Activated CD4-positive, alpha-beta memory T cell treated with anti-CD3 and anti-CD28 coated beads for 36 hours (primary cell): ENCODE results near the gene CISTR. TPM values are rescaled to one million over a fixed set of nuclear protein-coding genes. Genes with fewer than 3 reads are reported as not detected.

ENCODE experiments used
- CTCF ChIA-PET: fragments of 350-600 bp; sonication (Branson Sonifier 250); formaldehyde crosslinking; loops from one replicate; lab custom pipeline; 2021; ENCODE audit warnings: antibody characterized with exemption, inconsistent platforms; lab: Charles Lee
- POLR2A ChIA-PET: fragments of 350-600 bp; sonication (Branson Sonifier 250); formaldehyde crosslinking; loops from one replicate; lab custom pipeline; 2021; ENCODE audit warnings: antibody characterized with exemption; lab: Charles Lee
- DNase-seq: peaks from one replicate; pipeline ENCODE4 v3.0.0-alpha.2; 2020
- H3K27ac Mint-ChIP-seq: one replicate; pipeline ENCODE4 v1.8.0; 2021; ENCODE audit warnings: mixed read lengths
- H3K27me3 Mint-ChIP-seq: one replicate; pipeline ENCODE4 v1.8.0; 2021; ENCODE audit warnings: mixed read lengths
- H3K36me3 Mint-ChIP-seq: one replicate; pipeline ENCODE4 v1.8.0; 2021; ENCODE audit warnings: mixed read lengths
- H3K4me1 Mint-ChIP-seq: one replicate; pipeline ENCODE4 v1.8.0; 2021; ENCODE audit warnings: low read depth, mixed read lengths
- H3K4me3 Mint-ChIP-seq: one replicate; pipeline ENCODE4 v1.8.0; 2021; ENCODE audit warnings: mild to moderate bottlenecking, mixed read lengths
- H3K9me3 Mint-ChIP-seq: one replicate; pipeline ENCODE4 v1.8.0; 2021; ENCODE audit warnings: mixed read lengths
- intact Hi-C: fragments of 100-400 bp; cut with micrococcal nuclease; formaldehyde crosslinking; loops from one replicate; pipeline ENCODE4 v1.15.1; 2023
- total RNA-seq, 2 experiments: library from RNA; stranded (reverse); gene quantifications; one replicate each; pipeline ENCODE4 v1.2.3, GENCODE V29; 2021

Gene CISTR
- total RNA-seq, 2 experiments from 2014 or later: not detected

DNA sequence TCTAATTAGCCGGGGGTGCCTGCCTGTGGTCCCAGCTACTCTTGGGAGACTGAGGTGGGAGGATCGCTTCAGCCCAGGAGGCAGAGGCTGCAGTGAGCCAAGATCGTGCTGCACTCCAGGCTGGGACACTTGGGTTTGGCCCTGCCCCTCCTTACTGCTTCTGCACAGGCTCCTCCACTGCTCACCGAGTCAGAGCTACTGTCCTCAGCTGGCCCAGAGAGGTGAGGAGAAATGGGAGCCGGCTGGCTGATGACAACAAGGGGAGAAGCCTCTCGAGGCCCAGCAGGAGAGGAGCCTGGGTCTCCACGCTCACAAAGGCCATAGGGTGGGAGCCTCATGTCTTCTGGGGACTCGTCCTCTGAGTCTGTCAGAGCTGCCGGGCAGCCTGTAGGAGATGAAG lies 38.3 kb downstream of the CISTR start:
- Mint-ChIP-seq H3K36me3 (peaks cover 9% of the 10 kb centered on the region), H3K27ac (no peak overlapping the region)
- intact Hi-C loops: no loop called here

DNA sequence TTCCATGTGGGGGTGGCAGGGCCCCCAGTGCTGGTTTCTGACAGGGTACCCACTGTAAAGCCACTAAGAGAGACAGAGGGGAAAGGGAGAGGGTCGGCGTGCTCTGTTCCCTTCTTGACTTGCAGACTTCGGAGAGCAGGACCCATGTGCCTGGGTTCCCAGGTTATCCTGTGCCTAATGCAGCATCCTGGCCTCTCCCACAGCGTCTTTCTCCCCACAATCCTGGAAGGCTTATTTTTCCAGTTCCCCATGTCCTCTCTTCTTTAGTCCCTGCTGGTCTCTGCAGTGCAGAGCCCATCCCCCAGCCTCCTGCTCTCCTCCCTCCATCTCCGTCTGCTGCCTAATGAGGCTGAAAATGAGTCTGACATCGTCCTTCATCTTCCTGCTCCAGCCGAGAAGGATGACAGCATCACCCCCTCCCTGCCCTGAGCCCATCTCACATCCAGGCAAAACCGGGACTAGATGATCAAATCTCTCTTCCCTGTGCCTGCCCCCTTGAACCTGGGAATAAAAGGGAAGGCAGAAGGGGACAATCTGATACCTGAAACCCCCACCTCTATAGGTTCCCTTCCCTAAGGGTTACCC lies 39.6 kb downstream of the CISTR start:
- H3K4me1 Mint-ChIP-seq: no peaks in the 10 kb centered on the region
- POLR2A ChIA-PET: no interaction called here
- no peaks in the 10 kb centered on the region for H3K9me3 Mint-ChIP-seq
- no peak overlapping the region for H3K4me3 Mint-ChIP-seq
- H3K27me3 Mint-ChIP-seq: peaks cover 5% of the 10 kb centered on the region
- H3K36me3 Mint-ChIP-seq: peaks cover 9% of the 10 kb centered on the region
- DNase-seq: no peak
- CTCF ChIA-PET: no interaction called here
- intact Hi-C loops: no loop called here
- H3K27ac Mint-ChIP-seq: no peak overlapping the region

More for the DNA sequence above, 38.3 kb downstream of the CISTR start:
- Mint-ChIP-seq H3K9me3 (no peaks in the 10 kb centered on the region), H3K4me3 (no peak overlapping the region), H3K27me3 (no peaks in the 10 kb centered on the region), H3K4me1 (no peaks in the 10 kb centered on the region)
- ChIA-PET POLR2A (no interaction called here), CTCF (interaction anchor here (0.6 to 1.8 kb wide), 5 partner anchors 14 to 44 kb away, joined by 3 to 8 read pairs (median 6); partner anchors contain the start of gene ATP5MC2)
- no peak for DNase-seq

DNA sequence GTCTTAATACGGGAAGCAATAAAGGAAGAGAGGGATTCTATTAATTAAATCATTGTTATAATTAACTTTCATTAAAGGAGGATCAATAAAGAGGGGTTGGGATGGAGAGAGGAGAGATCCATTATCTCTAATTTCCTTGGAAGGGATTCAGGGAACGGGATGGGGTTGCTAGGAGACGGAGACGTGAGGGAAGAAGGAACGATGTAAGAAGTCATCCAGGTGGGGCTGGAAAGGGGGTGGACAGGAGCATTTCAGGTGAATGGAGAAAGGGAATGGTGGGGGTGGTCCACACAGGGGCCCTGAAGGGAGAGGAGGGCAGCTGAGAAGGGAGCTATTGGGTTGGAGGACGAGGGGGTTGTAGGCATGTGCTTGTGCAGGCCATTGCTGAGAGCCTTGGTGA lies 41.7 kb downstream of the CISTR start:
- Mint-ChIP-seq H3K4me3 (no peak overlapping the region), H3K9me3 (no peaks in the 10 kb centered on the region), H3K4me1 (no peaks in the 10 kb centered on the region), H3K36me3 (peaks cover 2% of the 10 kb centered on the region), H3K27me3 (peaks cover 11% of the 10 kb centered on the region), H3K27ac (no peak overlapping the region)
- intact Hi-C loops: no loop called here
- ChIA-PET CTCF (interaction anchor here (10.3 kb wide), 1 partner anchor 35 kb away, joined by 301 read pairs; no protein-coding TSS in a partner anchor), POLR2A (no interaction called here)
- no peak for DNase-seq

DNA sequence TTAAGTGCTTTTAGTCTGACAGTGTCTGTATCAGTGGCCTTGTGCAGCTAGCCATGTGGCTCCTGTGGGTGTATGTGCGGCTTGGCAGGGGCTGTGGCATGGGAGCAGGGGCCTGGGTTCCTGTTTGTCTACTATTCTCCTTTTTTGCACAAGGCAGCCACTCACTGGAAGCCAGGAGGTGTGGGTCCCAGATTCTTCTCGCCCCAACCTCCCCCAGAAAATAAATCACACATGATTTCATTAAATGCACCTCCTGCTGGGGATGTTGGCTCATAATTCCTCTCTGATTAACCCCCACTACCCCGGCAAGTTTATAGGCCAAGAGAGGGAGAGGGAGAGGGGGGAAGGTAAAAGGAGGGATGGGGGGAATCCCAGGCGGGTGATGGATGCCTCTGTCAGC lies 42.1 kb downstream of the CISTR start:
- H3K27ac Mint-ChIP-seq: no peak overlapping the region
- H3K9me3 Mint-ChIP-seq: no peaks in the 10 kb centered on the region
- POLR2A ChIA-PET: no interaction called here
- H3K27me3 Mint-ChIP-seq: peaks cover 11% of the 10 kb centered on the region
- no peaks in the 10 kb centered on the region for H3K4me1 Mint-ChIP-seq
- H3K36me3 Mint-ChIP-seq: peaks cover 2% of the 10 kb centered on the region
- no peak for DNase-seq
- intact Hi-C loops: no loop called here
- CTCF ChIA-PET: interaction anchor here (10.3 kb wide), 1 partner anchor 35 kb away, joined by 301 read pairs; no protein-coding TSS in a partner anchor
- no peak overlapping the region for H3K4me3 Mint-ChIP-seq

DNA sequence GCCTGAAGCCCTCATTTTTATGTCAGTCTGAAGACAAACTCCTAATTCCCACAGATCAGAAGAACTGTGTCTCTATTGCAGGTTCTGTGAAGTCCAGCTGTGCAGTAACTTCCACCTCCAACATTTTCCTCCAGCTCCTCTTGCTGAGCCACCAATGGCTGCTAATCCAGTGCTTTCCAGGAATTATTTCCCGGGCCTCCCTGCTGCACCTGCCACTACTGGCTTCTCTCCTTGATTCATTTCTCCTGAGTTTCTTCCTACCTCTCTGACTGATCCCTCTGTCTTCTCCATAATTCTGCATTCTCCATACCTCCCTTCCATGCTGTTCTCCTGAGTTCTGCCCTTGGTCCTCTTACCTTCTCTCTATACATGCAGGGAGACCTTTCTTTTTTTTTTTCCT lies 45.7 kb downstream of the CISTR start:
- no peak for DNase-seq
- Mint-ChIP-seq H3K27me3 (peaks cover 31% of the 10 kb centered on the region), H3K4me3 (no peak overlapping the region), H3K36me3 (no peaks in the 10 kb centered on the region), H3K27ac (no peak overlapping the region), H3K4me1 (no peaks in the 10 kb centered on the region), H3K9me3 (no peaks in the 10 kb centered on the region)
- intact Hi-C loops: no loop called here
- ChIA-PET CTCF (interaction anchor here (10.3 kb wide), 1 partner anchor 39 kb away, joined by 301 read pairs; no protein-coding TSS in a partner anchor), POLR2A (interaction anchor here (0.8 kb wide), 1 partner anchor 257 kb away, joined by 5 read pairs; no protein-coding TSS in a partner anchor)

DNA sequence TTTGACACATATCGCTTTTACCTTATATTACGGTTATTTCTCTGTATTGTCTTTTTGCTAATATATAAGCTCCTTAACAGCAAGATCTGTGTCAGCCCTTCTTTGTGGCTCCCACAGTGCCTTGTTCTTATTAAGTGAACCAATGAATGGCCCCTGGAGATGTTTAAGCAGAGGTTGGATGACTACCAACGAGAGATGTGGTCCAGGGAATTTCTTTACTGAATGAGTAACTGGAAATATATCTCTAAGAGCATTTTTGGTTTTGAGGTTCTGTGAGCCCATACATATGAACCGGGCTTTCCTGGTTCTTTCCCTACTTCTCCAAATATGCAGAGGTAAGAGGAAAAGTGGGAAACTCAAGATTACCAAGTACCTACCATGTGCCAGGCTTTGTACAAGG lies 48.0 kb downstream of the CISTR start:
- ChIA-PET POLR2A (interaction anchor here (0.7 kb wide), 1 partner anchor 28 kb away, joined by 3 read pairs; no protein-coding TSS in a partner anchor), CTCF (interaction anchor here (1.0 to 10.3 kb wide), 2 partner anchors 9 to 41 kb away, joined by 3 to 301 read pairs; no protein-coding TSS in a partner anchor)
- H3K27ac Mint-ChIP-seq: no peak overlapping the region

DNA sequence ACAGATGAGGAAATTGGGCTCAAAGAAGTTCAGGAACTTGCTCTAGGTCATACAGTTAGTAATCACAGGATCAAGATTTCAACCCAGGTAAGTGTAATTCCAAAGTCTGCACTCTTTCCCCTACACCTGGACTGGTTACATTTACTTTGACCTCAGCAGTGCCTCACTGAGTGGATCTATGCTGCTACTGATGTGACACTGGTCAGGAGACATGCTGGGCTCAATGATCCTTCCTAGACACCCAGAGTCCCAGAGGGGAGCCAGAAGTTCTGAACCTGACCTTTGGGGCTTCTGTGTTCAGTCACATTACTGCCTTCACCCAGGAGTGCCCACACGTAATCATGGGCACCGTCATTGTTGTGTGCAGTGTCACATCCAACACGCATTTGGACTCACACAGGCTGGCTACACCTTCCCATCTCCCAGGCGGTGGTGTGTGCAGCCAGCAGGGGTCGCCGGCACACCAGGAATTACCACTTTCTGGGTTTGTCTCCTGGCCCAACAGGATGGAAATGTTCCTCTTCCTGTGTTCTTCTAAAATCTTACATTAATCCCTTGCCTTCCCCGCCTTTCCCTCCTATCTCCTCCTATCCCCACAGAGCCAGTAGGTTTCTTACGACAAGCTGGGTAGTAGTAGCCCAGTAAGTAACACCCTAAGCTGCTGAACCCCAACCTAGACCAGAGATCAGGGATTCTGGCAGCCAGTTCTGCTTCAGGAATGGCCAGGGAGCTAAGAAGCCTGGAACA lies 50.1 kb downstream of the CISTR start:
- Mint-ChIP-seq H3K9me3 (no peaks in the 10 kb centered on the region), H3K27ac (no peak overlapping the region), H3K4me3 (no peak overlapping the region), H3K36me3 (no peaks in the 10 kb centered on the region), H3K4me1 (peaks cover 5% of the 10 kb centered on the region), H3K27me3 (peaks cover 62% of the 10 kb centered on the region)
- POLR2A ChIA-PET: interaction anchor here (0.6 kb wide), 1 partner anchor 52 kb away, joined by 4 read pairs; no protein-coding TSS in a partner anchor
- DNase-seq: peak; percentile 84
- CTCF ChIA-PET: interaction anchor here (0.7 to 10.3 kb wide), 20 partner anchors 9 to 267 kb away, joined by 3 to 301 read pairs (median 4); partner anchors contain the start of genes CALCOCO1 and CISTR
- intact Hi-C loops: loop anchor here (1.0 kb wide), 1 partner anchor 45 kb away; no protein-coding TSS in a partner anchor

More for the DNA sequence above, 48.0 kb downstream of the CISTR start:
- DNase-seq: no peak
- intact Hi-C loops: no loop called here
- Mint-ChIP-seq H3K4me1 (no peaks in the 10 kb centered on the region), H3K36me3 (no peaks in the 10 kb centered on the region), H3K9me3 (no peaks in the 10 kb centered on the region), H3K4me3 (no peak overlapping the region), H3K27me3 (peaks cover 52% of the 10 kb centered on the region)

DNA sequence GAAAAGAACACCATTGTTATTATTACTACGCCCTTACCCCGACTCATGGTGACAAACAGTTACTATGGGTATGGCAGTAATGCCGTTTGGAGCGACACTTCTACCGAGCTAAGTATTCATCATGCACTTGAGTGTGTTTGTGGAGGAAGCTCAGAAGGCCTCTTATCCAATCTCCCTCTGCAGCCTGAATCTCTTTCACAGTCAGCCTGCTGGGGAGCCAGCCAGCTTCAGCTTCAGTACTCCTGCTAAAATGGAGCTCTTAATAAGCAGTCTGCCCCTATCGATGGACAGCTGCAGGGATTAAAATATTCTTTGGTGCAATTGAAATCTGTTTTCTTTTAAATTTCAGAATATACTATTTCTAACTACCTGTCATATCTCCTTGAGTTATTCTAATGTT lies 51.2 kb downstream of the CISTR start:
- POLR2A ChIA-PET: no interaction called here
- Mint-ChIP-seq H3K4me3 (no peak overlapping the region), H3K4me1 (peaks cover 15% of the 10 kb centered on the region), H3K9me3 (no peaks in the 10 kb centered on the region), H3K27ac (no peak overlapping the region), H3K36me3 (no peaks in the 10 kb centered on the region), H3K27me3 (peaks cover 68% of the 10 kb centered on the region)
- CTCF ChIA-PET: interaction anchor here (0.9 to 5.6 kb wide), 9 partner anchors 10 to 157 kb away, joined by 3 to 172 read pairs (median 5); partner anchors contain the start of genes ATP5MC2 and CALCOCO1
- DNase-seq: no peak
- intact Hi-C loops: no loop called here

DNA sequence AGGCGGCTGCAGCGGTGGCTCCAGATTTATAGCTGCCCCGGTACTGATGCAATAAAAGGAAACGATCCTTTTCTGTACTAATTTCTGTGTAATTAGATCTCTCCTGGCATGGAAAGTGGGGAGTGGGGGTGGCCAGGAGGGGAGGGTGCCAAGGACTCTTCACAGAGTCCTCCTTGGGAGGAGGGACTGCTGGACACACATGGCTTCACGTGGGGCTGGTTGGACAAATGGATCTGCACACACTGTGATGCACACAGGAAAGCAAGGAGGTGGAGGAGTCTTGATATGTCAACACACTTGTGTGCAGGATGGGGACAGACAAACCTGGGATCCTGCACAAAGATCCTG lies 52.1 kb downstream of the CISTR start:
- H3K4me3 Mint-ChIP-seq: no peak overlapping the region
- no peaks in the 10 kb centered on the region for H3K36me3 Mint-ChIP-seq
- peaks cover 76% of the 10 kb centered on the region for H3K27me3 Mint-ChIP-seq
- H3K27ac Mint-ChIP-seq: no peak overlapping the region
- intact Hi-C loops: no loop called here
- CTCF ChIA-PET: interaction anchor here (0.7 to 5.6 kb wide), 9 partner anchors 9 to 502 kb away, joined by 3 to 172 read pairs (median 5); partner anchors contain the start of gene ATP5MC2
- DNase-seq: no peak
- POLR2A ChIA-PET: no interaction called here
- H3K4me1 Mint-ChIP-seq: peaks cover 22% of the 10 kb centered on the region
- no peaks in the 10 kb centered on the region for H3K9me3 Mint-ChIP-seq

DNA sequence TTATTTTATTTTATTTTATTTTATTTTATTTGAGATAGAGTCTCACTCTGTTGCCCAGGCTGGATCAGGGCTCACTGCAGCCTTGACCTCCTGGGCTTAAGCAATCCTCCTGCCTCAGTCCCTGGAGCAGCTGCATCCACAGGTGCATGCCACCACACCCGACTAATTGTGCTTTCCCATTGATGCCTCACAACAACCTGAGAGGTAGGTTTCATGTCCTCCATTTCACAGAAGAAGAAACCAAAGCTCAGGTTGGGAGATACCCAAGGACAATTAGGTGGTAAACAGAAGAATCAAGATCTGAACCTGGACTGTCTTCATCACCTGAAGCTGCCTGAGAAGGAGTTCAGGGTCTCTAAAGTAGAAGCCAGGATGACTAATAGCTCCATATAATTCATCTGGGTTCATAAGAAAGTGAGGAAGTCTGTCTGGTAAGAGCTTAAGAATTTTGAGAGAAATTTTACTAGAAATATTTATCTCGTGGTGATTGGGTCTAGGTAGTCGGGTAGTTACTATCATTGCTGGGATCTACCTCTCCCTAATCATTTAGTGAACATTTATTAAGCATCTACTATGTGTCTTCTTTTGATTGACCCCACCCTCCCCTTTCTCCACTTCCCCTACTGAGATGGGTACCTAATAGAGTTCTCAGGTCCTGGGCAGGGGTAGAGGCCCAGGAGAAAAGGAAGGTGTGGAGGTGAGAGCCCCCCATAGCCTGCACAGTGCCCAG lies 52.7 kb downstream of the CISTR start:
- Mint-ChIP-seq H3K9me3 (no peaks in the 10 kb centered on the region), H3K27me3 (peaks cover 79% of the 10 kb centered on the region), H3K27ac (no peak overlapping the region), H3K4me1 (peaks cover 28% of the 10 kb centered on the region), H3K4me3 (no peak overlapping the region), H3K36me3 (no peaks in the 10 kb centered on the region)
- no peak for DNase-seq
- CTCF ChIA-PET: interaction anchor here (0.7 to 5.6 kb wide), 8 partner anchors 9 to 502 kb away, joined by 3 to 172 read pairs (median 6); partner anchors contain the start of gene ATP5MC2
- intact Hi-C loops: no loop called here
- POLR2A ChIA-PET: no interaction called here

DNA sequence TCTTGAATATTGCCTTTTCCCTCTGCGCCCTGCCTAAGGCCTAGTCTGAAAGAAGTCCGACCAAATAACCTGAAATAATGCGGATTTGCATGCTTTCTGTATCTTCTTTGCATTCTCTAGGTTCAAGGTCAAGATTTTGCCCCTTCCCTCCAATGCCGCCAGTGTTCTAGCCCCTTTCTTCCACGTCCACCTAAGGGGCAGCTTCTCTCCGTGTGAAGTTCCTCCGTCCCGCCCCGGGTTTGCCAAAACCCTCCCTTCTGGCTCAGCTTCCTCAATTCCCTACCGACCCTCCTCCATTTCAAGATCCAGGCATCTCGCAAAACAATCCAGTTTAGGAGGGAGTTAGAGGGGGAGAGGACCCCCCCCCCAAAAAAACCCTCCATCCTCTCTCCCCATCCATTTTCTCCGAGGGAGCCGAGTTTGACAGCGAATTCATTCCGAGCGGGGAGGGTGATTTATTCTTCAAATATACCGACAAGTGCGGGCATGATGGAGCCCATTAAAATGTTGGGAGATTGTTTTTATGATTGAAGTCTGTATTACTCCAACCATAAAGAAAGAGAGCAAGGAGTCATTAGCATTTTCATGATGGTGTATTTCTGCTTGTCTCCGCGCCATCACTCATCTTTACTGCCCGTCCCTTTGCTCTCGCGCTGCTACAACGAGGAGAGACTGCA lies 55.0 kb downstream of the CISTR start:
- no peak for DNase-seq
- H3K27ac Mint-ChIP-seq: no peak overlapping the region
- H3K4me3 Mint-ChIP-seq: peak overlapping the region; percentile 16
- peaks cover 76% of the 10 kb centered on the region for H3K27me3 Mint-ChIP-seq
- H3K4me1 Mint-ChIP-seq: peaks cover 29% of the 10 kb centered on the region
- ChIA-PET POLR2A (no interaction called here), CTCF (interaction anchor here (2.3 to 5.6 kb wide), 2 partner anchors 20 to 48 kb away, joined by 17 to 172 read pairs; partner anchors contain the start of gene ATP5MC2)
- no peaks in the 10 kb centered on the region for H3K9me3 Mint-ChIP-seq
- no peaks in the 10 kb centered on the region for H3K36me3 Mint-ChIP-seq
- intact Hi-C loops: no loop called here
